Measurements from ENCODE around the gene CD109. TPM values are rescaled to one million over a fixed set of nuclear protein-coding genes. Genes with fewer than 3 reads are reported as not detected.
"Not testable (repeated sequence)": the region's sequence is repeated elsewhere in the genome, so short reads cannot be mapped to it uniquely, and the experiment has no call there.

CD109 gene
- total RNA-seq, 1 donor, result 170 TPM

GRCh38 chr6:73667798-73668197, 28.2 kb upstream of the CD109 start:
- no peak for TF ChIP-seq CTCF (IDR thresholded peaks at IDR 0.05; ENCODE audit: insufficient read depth, low read length)
- DNase-seq (ENCODE audit: low read depth), result no peak
- H3K4me3 ChIP-seq (ENCODE audit: low read depth, low read length), result no peak overlapping the region

- DNase-seq (ENCODE audit: low read depth), result no peak
- H3K4me3 ChIP-seq (ENCODE audit: low read depth, low read length), result no peak overlapping the region
- TF ChIP-seq CTCF (IDR thresholded peaks at IDR 0.05; ENCODE audit: insufficient read depth, low read length), result no peak
Measured at GRCh38 chr6:73669005-73669404, 27.0 kb upstream of the CD109 start.

- no peak for TF ChIP-seq CTCF (IDR thresholded peaks at IDR 0.05; ENCODE audit: insufficient read depth, low read length)
- H3K4me3 ChIP-seq (ENCODE audit: low read depth, low read length), result no peak overlapping the region
- no peak for DNase-seq (ENCODE audit: low read depth)
Measured at GRCh38 chr6:73671911-73672685, 23.9 kb upstream of the CD109 start.

GRCh38 chr6:73675466-73676098, 20.4 kb upstream of the CD109 start:
- peak; percentile 85 for DNase-seq (ENCODE audit: low read depth)
- H3K4me3 ChIP-seq (ENCODE audit: low read depth, low read length), result no peak overlapping the region
- peak; percentile 91 for TF ChIP-seq CTCF (IDR thresholded peaks at IDR 0.05; ENCODE audit: insufficient read depth, low read length)

GRCh38 chr6:73679009-73679408, 17.0 kb upstream of the CD109 start:
- no peak for TF ChIP-seq CTCF (IDR thresholded peaks at IDR 0.05; ENCODE audit: insufficient read depth, low read length)
- DNase-seq (ENCODE audit: low read depth), result no peak
- H3K4me3 ChIP-seq (ENCODE audit: low read depth, low read length), result no peak overlapping the region

GRCh38 chr6:73679846-73680245, 16.2 kb upstream of the CD109 start:
- not testable (repeated sequence) for H3K4me3 ChIP-seq (ENCODE audit: low read depth, low read length)

GRCh38 chr6:73680289-73680918, 15.6 kb upstream of the CD109 start:
- no peak overlapping the region for H3K4me3 ChIP-seq (ENCODE audit: low read depth, low read length)
- peak; percentile 32 for DNase-seq (ENCODE audit: low read depth)
- no peak for TF ChIP-seq CTCF (IDR thresholded peaks at IDR 0.05; ENCODE audit: insufficient read depth, low read length)

More at GRCh38 chr6:73679846-73680245, 16.2 kb upstream of the CD109 start:
- DNase-seq (ENCODE audit: low read depth), result not testable (repeated sequence)

- not testable (repeated sequence) for DNase-seq (ENCODE audit: low read depth); H3K4me3 ChIP-seq (ENCODE audit: low read depth, low read length)
Measured at GRCh38 chr6:73683574-73683973, 12.4 kb upstream of the CD109 start.
